EL (cell line): ENCODE results near the gene DCANP1.

Source experiments
- DNase-seq: peaks from one replicate; pipeline ENCODE4 v3.0.0-alpha.2; 2016

Gene DCANP1

GRCh38 chr5:135439231-135440205 is 7.6 kb downstream of the DCANP1 start:
- DNase-seq = no peak

GRCh38 chr5:135438636-135439221 is 8.4 kb downstream of the DCANP1 start:
- no peak for DNase-seq

GRCh38 chr5:135437796-135438560 is 9.2 kb downstream of the DCANP1 start:
- DNase-seq = peak; percentile 97

GRCh38 chr5:135437422-135437795 is 9.7 kb downstream of the DCANP1 start:
- DNase-seq = peak; percentile 69

- no peak for DNase-seq
These were observed 10.2 kb downstream of the DCANP1 start for GRCh38 chr5:135436951-135437418.

- no peak for DNase-seq
These were observed 11.4 kb downstream of the DCANP1 start for GRCh38 chr5:135435467-135436330.

GRCh38 chr5:135434591-135435466 is 12.3 kb downstream of the DCANP1 start:
- peak; percentile 66 for DNase-seq

GRCh38 chr5:135433681-135434426 is 13.3 kb downstream of the DCANP1 start:
- DNase-seq = peak; percentile 35

GRCh38 chr5:135432113-135432512 is 15.0 kb downstream of the DCANP1 start:
- no peak for DNase-seq

GRCh38 chr5:135430135-135430437 is 17.1 kb downstream of the DCANP1 start:
- no peak for DNase-seq

GRCh38 chr5:135429301-135430134 is 17.6 kb downstream of the DCANP1 start:
- no peak for DNase-seq

GRCh38 chr5:135428586-135428985 is 18.6 kb downstream of the DCANP1 start:
- no peak for DNase-seq

GRCh38 chr5:135426102-135427082 is 20.8 kb downstream of the DCANP1 start:
- peak; percentile 58 for DNase-seq

- DNase-seq = no peak
These were observed 21.5 kb downstream of the DCANP1 start for GRCh38 chr5:135425641-135426040.

- DNase-seq = no peak
These were observed 23.3 kb downstream of the DCANP1 start for GRCh38 chr5:135423846-135424168.

- DNase-seq = peak; percentile 27
These were observed 23.9 kb downstream of the DCANP1 start for GRCh38 chr5:135423146-135423845.

- no peak for DNase-seq
These were observed 24.7 kb downstream of the DCANP1 start for GRCh38 chr5:135422419-135422818.

- DNase-seq = no peak
These were observed 30.1 kb downstream of the DCANP1 start for GRCh38 chr5:135417083-135417482.
